ENCODE measurements around the gene B3GNT3. TPM values are rescaled to one million over a fixed set of nuclear protein-coding genes. Genes with fewer than 3 reads are reported as not detected.

The B3GNT3 gene
- total and polyA plus RNA-seq, 2 donors (not counting 1 experiment from before 2014, with no cell fraction given): 0.06 TPM; not detected in 1

DNA sequence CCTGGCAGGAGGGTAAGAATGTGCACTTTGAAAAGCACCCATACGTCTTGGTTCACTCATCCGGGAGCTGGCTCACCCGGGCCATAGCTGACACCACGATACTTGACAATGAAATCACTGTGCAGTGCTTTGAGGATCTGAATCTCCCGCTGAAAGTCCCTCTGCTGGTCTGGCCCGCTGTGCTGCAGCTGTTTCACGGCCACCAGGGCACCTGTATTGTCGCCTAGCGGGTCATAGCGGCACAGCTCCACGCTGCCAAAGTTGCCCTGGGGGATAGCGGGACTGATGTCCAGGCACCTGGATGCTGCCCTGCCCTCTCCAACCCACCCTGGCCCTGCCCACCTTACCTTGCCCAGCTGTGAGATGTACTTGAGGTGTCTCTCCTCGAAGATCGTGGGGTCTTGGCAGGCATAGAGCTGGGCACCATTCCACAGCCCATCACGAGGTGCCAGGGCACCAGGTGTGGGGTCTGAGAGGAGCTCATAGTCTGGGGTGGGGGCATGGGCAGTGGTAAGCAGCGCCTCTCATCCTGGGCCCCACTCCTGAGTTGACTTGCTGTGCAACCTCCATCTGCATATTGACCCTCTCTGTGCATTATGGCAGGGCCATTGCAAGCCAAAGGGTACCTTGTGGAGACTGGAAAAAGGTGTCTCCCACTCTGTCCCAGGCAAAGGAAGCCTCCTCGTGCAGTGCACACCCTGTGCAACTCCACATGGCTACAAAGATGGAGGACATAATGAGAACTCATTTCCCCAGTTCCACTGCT, 37.7 kb downstream of the B3GNT3 start:
- Histone ChIP-seq H4K20me1 (ENCODE audit: control insufficient read depth, insufficient read depth, low read length, poor library complexity, severe bottlenecking) (peaks cover 28% of the 10 kb centered on the region), H3K79me2 (ENCODE audit: control insufficient read depth, insufficient read depth, low read length) (peaks cover 2% of the 10 kb centered on the region), H3K4me2 (replicated peaks; ENCODE audit: low read depth, low read length, poor library complexity, severe bottlenecking) (no peak overlapping the region), H3K27ac (ENCODE audit: low read length in 2 of 2) (no peak overlapping the region), H3K27me3 (replicated peaks in 1 of 4; ENCODE audit: control extremely low read depth in 1 of 4, control insufficient read depth in 3 of 4, insufficient read depth in 4 of 4, low read length in 3 of 4) (no peaks in the 10 kb centered on the region), H3K4me3 (ENCODE audit: control extremely low read depth in 1 of 5, extremely low read depth in 1 of 5, insufficient read depth in 1 of 5, low read depth in 2 of 5, low read length in 4 of 5) (no peak overlapping the region), H3K9me3 (ENCODE audit: control extremely low read depth in 1 of 3, control insufficient read depth in 2 of 3, insufficient read depth in 1 of 3, low read length in 2 of 3) (peaks cover 0 to 7% (median 0%) of the 10 kb centered on the region in 3 donors), H2AFZ (ENCODE audit: insufficient read depth, low read depth, low read length, poor library complexity, severe bottlenecking) (no peak overlapping the region), H3K9ac (ENCODE audit: low read length) (no peak overlapping the region), H3K36me3 (replicated peaks in 1 of 2; ENCODE audit: control extremely low read depth in 1 of 2, control insufficient read depth in 1 of 2, extremely low read depth in 1 of 2, insufficient read depth in 2 of 2, low read length in 1 of 2) (peaks cover 1 to 75% of the 10 kb centered on the region in 2 experiments), H3K4me1 (ENCODE audit: control insufficient read depth in 2 of 2, insufficient read depth in 2 of 2, low read length in 2 of 2) (no peaks in the 10 kb centered on the region)
- 95% methylated on average over 17 of the region's 17 CpGs for WGBS (ENCODE audit: insufficient coverage)
- H3K9me3 Mint-ChIP-seq (ENCODE audit: insufficient read depth): no peaks in the 10 kb centered on the region
- ATAC-seq (ENCODE audit: low read depth): no peak
- intact Hi-C loops (cut with micrococcal nuclease): no loop called here
- DNase-seq: no peak
- H3K4me3 Mint-ChIP-seq: no peak overlapping the region
- TF ChIP-seq, protein P1, sequence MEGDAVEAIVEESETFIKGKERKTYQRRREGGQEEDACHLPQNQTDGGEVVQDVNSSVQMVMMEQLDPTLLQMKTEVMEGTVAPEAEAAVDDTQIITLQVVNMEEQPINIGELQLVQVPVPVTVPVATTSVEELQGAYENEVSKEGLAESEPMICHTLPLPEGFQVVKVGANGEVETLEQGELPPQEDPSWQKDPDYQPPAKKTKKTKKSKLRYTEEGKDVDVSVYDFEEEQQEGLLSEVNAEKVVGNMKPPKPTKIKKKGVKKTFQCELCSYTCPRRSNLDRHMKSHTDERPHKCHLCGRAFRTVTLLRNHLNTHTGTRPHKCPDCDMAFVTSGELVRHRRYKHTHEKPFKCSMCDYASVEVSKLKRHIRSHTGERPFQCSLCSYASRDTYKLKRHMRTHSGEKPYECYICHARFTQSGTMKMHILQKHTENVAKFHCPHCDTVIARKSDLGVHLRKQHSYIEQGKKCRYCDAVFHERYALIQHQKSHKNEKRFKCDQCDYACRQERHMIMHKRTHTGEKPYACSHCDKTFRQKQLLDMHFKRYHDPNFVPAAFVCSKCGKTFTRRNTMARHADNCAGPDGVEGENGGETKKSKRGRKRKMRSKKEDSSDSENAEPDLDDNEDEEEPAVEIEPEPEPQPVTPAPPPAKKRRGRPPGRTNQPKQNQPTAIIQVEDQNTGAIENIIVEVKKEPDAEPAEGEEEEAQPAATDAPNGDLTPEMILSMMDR (IDR thresholded peaks at IDR 0.05): no peak
- TF ChIP-seq EZH2 (IDR thresholded peaks at IDR 0.05; ENCODE audit: borderline replicate concordance, insufficient read depth, low read depth, low read length, poor library complexity, severe bottlenecking): no peak
- ChIA-PET POLR2A (no interaction called here), CTCF (interaction anchor here (0.7 kb wide), 1 partner anchor 8 kb away, joined by 3 read pairs; no protein-coding TSS in a partner anchor)
- no peak overlapping the region for H3K27ac Mint-ChIP-seq
- no peaks in the 10 kb centered on the region for H3K4me1 Mint-ChIP-seq
- H3K27me3 Mint-ChIP-seq: no peaks in the 10 kb centered on the region

Measured in B cell (primary cell).